Skeletal muscle tissue (tissue), 4 donors: Measurements from ENCODE around the gene JMY. TPM values are rescaled to one million over a fixed set of nuclear protein-coding genes. Genes with fewer than 3 reads are reported as not detected.

Source experiments
- H3K27ac ChIP-seq: one replicate; pipeline ENCODE4 v1.7.0; 2013; ENCODE audit warnings: mild to moderate bottlenecking, low read depth, low read length, inconsistent platforms
- H3K27me3 ChIP-seq, 3 donors: one replicate each; pipeline ENCODE4 v1.7.0; 2013; ENCODE audit warnings: low read length in 3 of 3; ENCODE audit not compliant: control insufficient read depth in 3 of 3, insufficient read depth in 3 of 3
- H3K36me3 ChIP-seq, 3 donors: one replicate each; pipeline ENCODE4 v1.7.0; 2013; ENCODE audit warnings: low read length in 3 of 3; ENCODE audit not compliant: control insufficient read depth in 3 of 3, insufficient read depth in 3 of 3
- H3K4me1 ChIP-seq, 3 donors: one replicate each; pipeline ENCODE4 v1.7.0; 2013; ENCODE audit warnings: low read length in 3 of 3, mild to moderate bottlenecking in 3 of 3; ENCODE audit not compliant: control insufficient read depth in 3 of 3, insufficient read depth in 3 of 3
- H3K4me3 ChIP-seq, 3 donors: one replicate each; pipeline ENCODE4 v1.7.0; 2013; ENCODE audit warnings: low read length in 3 of 3
- H3K9ac ChIP-seq, 3 donors: one replicate each; pipeline ENCODE4 v1.7.0; 2013; ENCODE audit warnings: low read length in 3 of 3, mild to moderate bottlenecking in 3 of 3, moderate library complexity in 2 of 3, low read depth in 1 of 3
- H3K9me3 ChIP-seq, 3 donors: one replicate each; pipeline ENCODE4 v1.7.0; 2013; ENCODE audit warnings: low read length in 3 of 3; ENCODE audit not compliant: control insufficient read depth in 3 of 3
- total RNA-seq: library from RNA; depleted of rRNA; stranded (reverse); fragments of >200 nt; gene quantifications from one replicate; pipeline ENCODE4 v1.2.3, GENCODE V29; 2014
- donor health status: Osteomylitis.

JMY gene, protein sequence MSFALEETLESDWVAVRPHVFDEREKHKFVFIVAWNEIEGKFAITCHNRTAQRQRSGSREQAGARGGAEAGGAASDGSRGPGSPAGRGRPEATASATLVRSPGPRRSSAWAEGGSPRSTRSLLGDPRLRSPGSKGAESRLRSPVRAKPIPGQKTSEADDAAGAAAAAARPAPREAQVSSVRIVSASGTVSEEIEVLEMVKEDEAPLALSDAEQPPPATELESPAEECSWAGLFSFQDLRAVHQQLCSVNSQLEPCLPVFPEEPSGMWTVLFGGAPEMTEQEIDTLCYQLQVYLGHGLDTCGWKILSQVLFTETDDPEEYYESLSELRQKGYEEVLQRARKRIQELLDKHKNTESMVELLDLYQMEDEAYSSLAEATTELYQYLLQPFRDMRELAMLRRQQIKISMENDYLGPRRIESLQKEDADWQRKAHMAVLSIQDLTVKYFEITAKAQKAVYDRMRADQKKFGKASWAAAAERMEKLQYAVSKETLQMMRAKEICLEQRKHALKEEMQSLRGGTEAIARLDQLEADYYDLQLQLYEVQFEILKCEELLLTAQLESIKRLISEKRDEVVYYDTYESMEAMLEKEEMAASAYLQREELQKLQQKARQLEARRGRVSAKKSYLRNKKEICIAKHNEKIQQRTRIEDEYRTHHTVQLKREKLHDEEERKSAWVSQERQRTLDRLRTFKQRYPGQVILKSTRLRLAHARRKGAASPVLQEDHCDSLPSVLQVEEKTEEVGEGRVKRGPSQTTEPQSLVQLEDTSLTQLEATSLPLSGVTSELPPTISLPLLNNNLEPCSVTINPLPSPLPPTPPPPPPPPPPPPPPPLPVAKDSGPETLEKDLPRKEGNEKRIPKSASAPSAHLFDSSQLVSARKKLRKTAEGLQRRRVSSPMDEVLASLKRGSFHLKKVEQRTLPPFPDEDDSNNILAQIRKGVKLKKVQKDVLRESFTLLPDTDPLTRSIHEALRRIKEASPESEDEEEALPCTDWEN
- total RNA-seq = 10.4 TPM

DNA sequence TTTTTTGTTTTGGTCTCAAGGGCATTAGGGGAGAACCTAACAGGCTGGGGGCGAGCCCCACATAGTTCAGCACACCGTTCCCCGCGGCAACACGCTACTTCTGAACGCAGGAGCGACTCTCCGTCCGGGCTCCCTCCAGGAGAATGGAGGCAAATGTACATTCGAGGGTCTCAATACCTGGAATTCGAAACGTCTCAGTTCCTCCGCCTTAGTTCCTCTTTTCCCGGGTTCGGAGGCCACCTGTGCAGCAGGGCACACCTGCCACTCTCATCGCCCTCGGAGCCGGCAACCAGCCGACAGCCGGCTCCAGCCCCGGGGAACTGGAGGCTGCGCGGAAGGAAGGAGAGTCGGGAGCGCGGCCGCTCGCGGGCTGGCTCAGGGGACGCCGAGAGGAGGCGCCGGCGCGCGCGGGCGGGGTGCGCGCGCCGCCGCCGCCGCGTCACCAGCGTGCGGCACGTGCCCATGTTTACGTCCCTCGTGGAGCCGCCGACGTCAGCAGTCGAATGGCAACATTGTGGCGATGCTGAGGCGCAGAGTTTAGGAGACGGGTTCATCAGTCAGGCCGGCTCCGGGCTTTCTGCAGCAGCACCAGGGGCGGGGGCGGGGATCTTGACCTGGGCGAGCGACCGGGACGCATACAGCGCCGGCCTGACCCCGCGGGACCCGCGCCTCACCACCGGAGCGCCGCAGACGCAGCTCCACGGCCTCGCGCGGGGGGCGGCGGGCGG, at the start of gene JMY:
Gene JMY (plus strand): TSS at position 498 of the 728 bp plus-strand sequence. CDS start 520 bp downstream, outside the sequence.
- Histone ChIP-seq H3K4me1 (peaks cover 6 to 17% (median 8%) of the 10 kb centered on the region in 3 donors), H3K27me3 (no peaks in the 10 kb centered on the region), H3K27ac (peak within 1 kb of the TSS; percentile 94), H3K36me3 (peaks cover 0 to 4% (median 0%) of the 10 kb centered on the region in 3 donors), H3K9me3 (no peaks in the 10 kb centered on the region), H3K9ac (peak within 1 kb of the TSS; percentile 90 to 96 (median 93)), H3K4me3 (peak within 1 kb of the TSS; percentile 95 to 97 (median 96))

DNA sequence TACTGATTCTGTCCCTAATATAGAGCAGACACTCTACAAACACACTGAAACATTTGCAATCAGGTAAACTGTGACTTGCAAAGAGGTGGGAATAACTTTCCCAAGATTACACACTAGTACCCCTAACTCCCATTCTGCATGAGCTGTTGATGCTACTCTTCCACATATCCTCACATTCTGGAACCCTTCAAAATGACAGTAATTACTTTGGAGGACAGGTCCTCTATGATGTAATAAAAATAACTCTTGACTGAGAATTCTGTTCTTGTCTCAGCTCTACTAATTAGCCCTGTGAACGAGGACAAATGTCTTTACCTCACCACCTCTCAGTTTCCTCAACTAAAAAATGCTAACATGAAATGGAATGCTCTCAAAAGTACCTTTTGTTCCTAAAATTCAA, 49.5 kb upstream of the JMY start:
- H3K27me3 ChIP-seq = no peaks in the 10 kb centered on the region
- H3K4me3 ChIP-seq = no peak overlapping the region
- no peak overlapping the region for H3K9ac ChIP-seq
- H3K4me1 ChIP-seq = peaks cover 0 to 5% (median 4%) of the 10 kb centered on the region in 3 donors
- no peaks in the 10 kb centered on the region for H3K36me3 ChIP-seq
- H3K9me3 ChIP-seq = no peaks in the 10 kb centered on the region
- H3K27ac ChIP-seq = no peak overlapping the region

DNA sequence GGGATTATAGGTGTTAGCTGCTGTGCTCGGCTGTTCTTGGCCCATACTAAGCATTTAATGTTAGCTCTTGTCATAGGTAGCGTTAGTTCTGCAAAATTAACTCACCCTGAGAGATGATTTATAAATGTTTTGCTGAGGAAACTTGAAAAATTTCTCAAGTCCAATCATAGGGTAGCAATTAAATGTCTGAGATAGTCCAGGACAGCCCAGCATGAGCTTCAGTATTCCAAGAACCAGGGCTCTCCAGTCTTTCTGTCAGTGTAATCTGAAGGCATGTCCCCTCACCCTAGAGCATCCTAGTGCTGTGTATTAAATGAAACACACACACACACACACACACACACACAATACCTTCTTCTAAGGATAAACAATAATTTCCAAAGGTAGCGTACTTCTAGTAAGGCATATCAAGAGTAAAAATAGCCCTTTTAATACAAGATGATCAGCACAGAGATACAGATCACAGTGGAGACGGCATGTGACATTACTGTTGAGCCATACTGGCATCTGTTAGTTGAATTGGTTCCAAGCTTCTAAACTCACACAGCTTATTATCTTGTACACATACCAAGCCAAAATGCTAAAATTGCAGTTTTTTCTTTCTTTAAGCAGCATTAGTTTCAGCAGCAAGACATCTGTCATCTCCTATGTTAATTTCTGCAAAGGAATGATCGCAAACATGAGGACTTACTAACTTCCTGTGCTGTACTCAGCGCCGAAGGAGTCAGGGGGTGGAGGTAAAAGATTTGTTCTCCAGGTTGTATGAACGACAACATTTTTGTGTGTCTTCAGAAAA, 46.3 kb upstream of the JMY start:
- no peaks in the 10 kb centered on the region for H3K36me3 ChIP-seq
- H3K27me3 ChIP-seq = no peaks in the 10 kb centered on the region
- no peak overlapping the region for H3K9ac ChIP-seq
- no peak overlapping the region for H3K4me3 ChIP-seq
- peaks cover 0 to 4% (median 3%) of the 10 kb centered on the region in 3 donors for H3K4me1 ChIP-seq
- no peak overlapping the region for H3K27ac ChIP-seq
- H3K9me3 ChIP-seq = no peaks in the 10 kb centered on the region

DNA sequence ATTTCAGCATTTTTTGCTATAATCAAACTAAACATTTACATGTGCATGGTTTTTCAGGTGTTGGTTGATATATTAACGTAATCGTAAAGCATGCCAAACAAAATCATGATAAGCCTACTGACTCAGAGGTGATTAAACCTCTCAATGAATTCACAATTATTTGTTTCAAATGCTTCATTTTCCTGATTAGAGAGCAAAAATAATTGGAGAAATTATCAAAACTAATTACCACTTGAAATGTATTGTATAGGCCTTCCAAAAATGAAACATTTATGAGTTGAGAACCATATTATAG, 45.7 kb upstream of the JMY start:
- no peaks in the 10 kb centered on the region for H3K9me3 ChIP-seq
- H3K4me1 ChIP-seq = peaks cover 0 to 4% (median 3%) of the 10 kb centered on the region in 3 donors
- no peak overlapping the region for H3K9ac ChIP-seq
- no peak overlapping the region for H3K4me3 ChIP-seq
- H3K36me3 ChIP-seq = no peaks in the 10 kb centered on the region
- no peak overlapping the region for H3K27ac ChIP-seq
- no peaks in the 10 kb centered on the region for H3K27me3 ChIP-seq

DNA sequence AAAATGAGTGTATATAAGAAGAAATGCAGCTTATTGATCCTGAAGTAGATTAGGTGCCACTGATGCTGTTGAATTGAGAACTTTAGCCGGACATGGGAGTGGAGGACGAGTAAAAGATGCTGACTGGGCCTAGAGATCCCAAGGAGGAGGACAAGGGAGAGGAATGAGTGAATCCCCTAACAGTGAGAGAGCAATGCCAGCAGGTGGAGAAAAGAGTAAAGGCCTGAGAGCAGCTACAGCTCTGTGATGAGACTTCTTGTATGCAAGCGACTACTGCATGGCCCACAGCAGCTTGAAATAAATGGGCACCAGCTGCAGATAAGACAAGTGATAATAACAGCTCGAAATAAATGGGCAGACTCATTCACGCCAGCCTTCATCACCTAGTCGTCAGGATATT, 44.5 kb upstream of the JMY start:
- H3K4me1 ChIP-seq = peaks cover 0 to 4% (median 3%) of the 10 kb centered on the region in 3 donors
- H3K27me3 ChIP-seq = no peaks in the 10 kb centered on the region
- no peak overlapping the region for H3K4me3 ChIP-seq
- no peak overlapping the region for H3K9ac ChIP-seq
- no peaks in the 10 kb centered on the region for H3K9me3 ChIP-seq
- H3K27ac ChIP-seq = no peak overlapping the region
- no peaks in the 10 kb centered on the region for H3K36me3 ChIP-seq

DNA sequence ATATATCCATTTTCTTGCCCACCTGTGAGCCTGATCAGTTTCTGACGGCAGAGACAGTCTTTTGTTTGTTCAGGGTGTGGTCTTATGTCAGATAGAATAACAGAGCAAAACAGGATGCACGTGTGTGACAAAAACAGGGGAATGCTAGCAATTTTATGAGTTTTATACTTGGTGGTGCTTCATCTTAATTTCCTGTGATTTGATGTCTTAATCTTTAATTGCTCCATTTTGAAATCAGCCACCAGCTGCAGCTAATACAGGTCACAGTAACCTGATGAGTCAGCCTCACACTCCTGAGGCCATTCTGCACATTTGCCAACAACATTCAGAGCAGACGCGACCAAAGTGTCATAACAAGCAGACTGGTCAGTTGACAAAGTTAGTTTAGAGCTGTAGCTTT, 42.3 kb upstream of the JMY start:
- no peaks in the 10 kb centered on the region for H3K27me3 ChIP-seq
- H3K9me3 ChIP-seq = no peaks in the 10 kb centered on the region
- no peak overlapping the region for H3K27ac ChIP-seq
- H3K9ac ChIP-seq = no peak overlapping the region
- H3K36me3 ChIP-seq = no peaks in the 10 kb centered on the region
- no peak overlapping the region for H3K4me3 ChIP-seq
- peaks cover 0 to 4% (median 3%) of the 10 kb centered on the region in 3 donors for H3K4me1 ChIP-seq

DNA sequence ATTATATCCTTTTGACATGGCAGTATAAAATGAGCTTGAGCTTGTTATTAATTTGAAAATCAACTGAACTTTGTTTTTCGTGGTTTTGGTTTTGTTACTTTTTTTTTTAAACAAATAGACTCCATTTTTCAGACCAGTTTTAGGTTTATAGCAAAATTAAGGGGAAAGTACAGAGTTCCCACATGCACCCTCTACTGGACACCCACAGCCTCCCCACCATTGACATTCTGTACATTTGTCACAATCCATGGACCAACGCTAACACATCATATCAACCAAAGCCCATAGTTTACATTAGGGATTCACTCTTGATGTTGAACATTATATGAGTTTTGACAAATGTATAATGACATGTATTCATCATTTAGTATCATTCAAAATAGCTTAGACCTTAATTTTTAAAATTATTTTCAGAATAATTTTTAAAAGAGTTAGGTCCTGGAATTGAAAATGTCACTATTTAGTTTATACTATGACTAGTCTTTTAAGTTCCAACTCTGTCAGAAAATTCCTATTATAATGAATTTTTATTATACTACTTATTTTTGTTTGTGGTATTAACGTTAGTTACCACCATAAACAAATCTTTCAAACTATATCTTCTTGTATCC, 35.3 kb upstream of the JMY start:
- Histone ChIP-seq H3K36me3 (no peaks in the 10 kb centered on the region), H3K9ac (no peak overlapping the region), H3K4me3 (no peak overlapping the region), H3K27me3 (no peaks in the 10 kb centered on the region), H3K27ac (no peak overlapping the region), H3K9me3 (no peaks in the 10 kb centered on the region), H3K4me1 (no peaks in the 10 kb centered on the region)

DNA sequence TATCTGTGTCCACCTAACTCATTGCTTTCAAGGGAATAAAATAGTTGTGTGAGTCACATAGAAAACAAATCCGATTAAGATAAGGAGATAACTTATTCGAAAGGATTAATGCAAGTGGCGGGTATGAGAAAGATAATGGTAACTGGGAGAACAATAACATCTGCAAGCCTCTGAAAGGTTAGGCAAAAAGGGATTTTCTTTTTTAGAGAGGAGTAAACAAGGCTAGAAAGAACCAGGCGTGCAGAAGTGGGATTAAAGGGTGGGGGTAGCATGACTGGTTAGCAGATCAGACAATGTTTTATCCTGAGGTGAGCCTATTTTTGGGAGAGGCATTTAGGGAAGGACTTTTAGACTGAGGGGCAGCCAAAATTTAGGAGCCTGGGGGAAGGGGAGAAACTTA, 34.7 kb upstream of the JMY start:
- Histone ChIP-seq H3K4me3 (no peak overlapping the region), H3K9me3 (no peaks in the 10 kb centered on the region), H3K36me3 (no peaks in the 10 kb centered on the region), H3K27me3 (no peaks in the 10 kb centered on the region), H3K9ac (no peak overlapping the region), H3K4me1 (no peaks in the 10 kb centered on the region), H3K27ac (no peak overlapping the region)

DNA sequence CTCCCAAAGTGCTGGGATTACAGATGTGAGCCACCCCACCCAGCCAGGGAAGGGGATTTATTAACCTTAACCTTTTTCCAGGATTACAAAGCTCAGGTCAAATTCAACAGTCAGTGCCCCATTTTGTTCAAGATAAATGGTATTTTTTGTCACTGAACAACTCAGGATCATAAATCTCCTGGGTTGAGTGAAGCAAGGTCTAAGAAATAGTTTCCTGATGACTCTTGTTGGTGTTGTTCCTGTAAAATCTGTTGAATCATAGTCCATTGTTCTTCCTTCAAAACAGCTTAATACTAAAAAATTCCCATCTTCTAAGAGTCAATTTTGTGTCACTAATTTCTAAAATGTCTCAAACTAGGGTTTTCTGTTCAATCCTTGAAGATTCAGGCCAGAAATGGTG, 33.9 kb upstream of the JMY start:
- no peaks in the 10 kb centered on the region for H3K36me3 ChIP-seq
- H3K27me3 ChIP-seq = no peaks in the 10 kb centered on the region
- no peak overlapping the region for H3K4me3 ChIP-seq
- H3K9ac ChIP-seq = no peak overlapping the region
- no peaks in the 10 kb centered on the region for H3K9me3 ChIP-seq
- H3K4me1 ChIP-seq = no peaks in the 10 kb centered on the region
- H3K27ac ChIP-seq = no peak overlapping the region
